Measurements from ENCODE around the gene SYNPO2L. TPM values are rescaled to one million over a fixed set of nuclear protein-coding genes. Genes with fewer than 3 reads are reported as not detected.

SYNPO2L gene
- total and polyA plus RNA-seq, 9 of the 15 experiments (the other 6 are each of a cell fraction or from before 2014, with no cell fraction given), result 0.03 to 0.07 TPM; not detected in 7

- no peak for TF ChIP-seq ZNF407 (IDR thresholded peaks at IDR 0.05; ENCODE audit: low read depth)
- no peak for TF ChIP-seq PURB (CRISPR knock-in tag; IDR thresholded peaks at IDR 0.05; ENCODE audit: low read depth)
- no peak for TF ChIP-seq ZNF518B (CRISPR knock-in tag; IDR thresholded peaks at IDR 0.05)
Observed at GRCh38 chr10:73609116-73609515, 46.7 kb downstream of the SYNPO2L start (continued).
